ENCODE data around the gene NUP133.
A peak's percentile ranks its signal among the peaks of the same experiment; 100 is the strongest.
"Not testable (repeated sequence)": the region's sequence is repeated elsewhere in the genome, so short reads cannot be mapped to it uniquely, and the experiment has no call there.

NUP133 gene

GRCh38 chr1:229448354-229448753 is 59.8 kb downstream of the NUP133 start:
- no peak for DNase-seq

GRCh38 chr1:229447809-229448252 is 60.3 kb downstream of the NUP133 start:
- no peak for DNase-seq

GRCh38 chr1:229445828-229446227 is 62.3 kb downstream of the NUP133 start:
- no peak for DNase-seq

GRCh38 chr1:229440851-229441537 is 67.1 kb downstream of the NUP133 start:
- DNase-seq: no peak

- no peak for DNase-seq
These were observed 70.1 kb downstream of the NUP133 start for GRCh38 chr1:229438021-229438420.

- DNase-seq: no peak
These were observed 70.7 kb downstream of the NUP133 start for GRCh38 chr1:229437443-229437842.

GRCh38 chr1:229436201-229436600 is 71.9 kb downstream of the NUP133 start:
- no peak for DNase-seq

- DNase-seq: no peak
These were observed 73.5 kb downstream of the NUP133 start for GRCh38 chr1:229434641-229435051.

- no peak for DNase-seq
These were observed 74.0 kb downstream of the NUP133 start, which contains the start of gene ACTA1 for GRCh38 chr1:229434005-229434640. Gene ACTA1 (minus strand): TSS chr1:229434094. CDS start chr1:229433115, 979 bp downstream.

GRCh38 chr1:229433364-229434004 is 74.7 kb downstream of the NUP133 start:
- no peak for DNase-seq

GRCh38 chr1:229432905-229433304 is 75.2 kb downstream of the NUP133 start:
- no peak for DNase-seq

- DNase-seq: no peak
These were observed 76.1 kb downstream of the NUP133 start for GRCh38 chr1:229432116-229432461.

- DNase-seq: no peak
These were observed 76.6 kb downstream of the NUP133 start for GRCh38 chr1:229431284-229432115.

GRCh38 chr1:229430761-229431283 is 77.3 kb downstream of the NUP133 start:
- peak; percentile 6 for DNase-seq

- DNase-seq: no peak
These were observed 79.9 kb downstream of the NUP133 start for GRCh38 chr1:229428256-229428655.

GRCh38 chr1:229427572-229427971 is 80.6 kb downstream of the NUP133 start:
- no peak for DNase-seq

GRCh38 chr1:229425564-229426159 is 82.5 kb downstream of the NUP133 start:
- no peak for DNase-seq

- no peak for DNase-seq
These were observed 87.4 kb downstream of the NUP133 start for GRCh38 chr1:229420765-229421164.

GRCh38 chr1:229420224-229420623 is 87.9 kb downstream of the NUP133 start:
- no peak for DNase-seq

GRCh38 chr1:229418586-229418985 is 89.6 kb downstream of the NUP133 start:
- not testable (repeated sequence) for DNase-seq

GRCh38 chr1:229412810-229413209 is 95.3 kb downstream of the NUP133 start:
- DNase-seq: not testable (repeated sequence)

GRCh38 chr1:229412056-229412455 is 96.1 kb downstream of the NUP133 start:
- DNase-seq: no peak

All from effector CD8-positive, alpha-beta T cell (primary cell).